HG03460 (cell line): ENCODE measurements around the gene RNF175.

ENCODE experiments used
- ATAC-seq: cut with Tn5 transposase; IDR thresholded peaks from one replicate; pipeline ENCODE4 v1.9.1; 2021; ENCODE audit not compliant: unreplicated experiment

The RNF175 gene

GRCh38 chr4:153785910-153786721, 26.3 kb upstream of the RNF175 start:
- no peak for ATAC-seq

GRCh38 chr4:153784166-153784699, 24.4 kb upstream of the RNF175 start:
- no peak for ATAC-seq

GRCh38 chr4:153782581-153782980, 22.8 kb upstream of the RNF175 start:
- no peak for ATAC-seq

- no peak for ATAC-seq
Observed at GRCh38 chr4:153781717-153782416, 22.0 kb upstream of the RNF175 start.

GRCh38 chr4:153781280-153781679, 21.5 kb upstream of the RNF175 start:
- ATAC-seq = no peak

GRCh38 chr4:153780876-153781275, 21.1 kb upstream of the RNF175 start:
- ATAC-seq = peak; percentile 87

GRCh38 chr4:153780221-153780620, 20.4 kb upstream of the RNF175 start:
- ATAC-seq = no peak

- ATAC-seq = no peak
Observed at GRCh38 chr4:153778383-153778782, 18.6 kb upstream of the RNF175 start.

- no peak for ATAC-seq
Observed at GRCh38 chr4:153777421-153777820, 17.6 kb upstream of the RNF175 start.

GRCh38 chr4:153776601-153777000, 16.8 kb upstream of the RNF175 start:
- no peak for ATAC-seq

- ATAC-seq = no peak
Observed at GRCh38 chr4:153773236-153773690, 13.4 kb upstream of the RNF175 start.

GRCh38 chr4:153771046-153771445, 11.2 kb upstream of the RNF175 start:
- ATAC-seq = no peak

GRCh38 chr4:153766758-153767157, 6.9 kb upstream of the RNF175 start:
- ATAC-seq = no peak

- no peak for ATAC-seq
Observed at GRCh38 chr4:153765894-153766293, 6.1 kb upstream of the RNF175 start.

- no peak for ATAC-seq
Observed at GRCh38 chr4:153764601-153765368, 5.0 kb upstream of the RNF175 start.

- ATAC-seq = no peak
Observed at GRCh38 chr4:153763404-153763803, 3.6 kb upstream of the RNF175 start.

- no peak for ATAC-seq
Observed at GRCh38 chr4:153758688-153759406, 977 bp downstream of the RNF175 start.

- ATAC-seq = no peak
Observed at GRCh38 chr4:153758136-153758535, 1.7 kb downstream of the RNF175 start.

- no peak for ATAC-seq
Observed at GRCh38 chr4:153757407-153757806, 2.4 kb downstream of the RNF175 start.

- no peak for ATAC-seq
Observed at GRCh38 chr4:153755186-153755585, 4.6 kb downstream of the RNF175 start.
